WI38 (cell line): ENCODE results near the gene CHST2.

Source experiments
- H3K4me3 ChIP-seq: 2 replicates; pipeline ENCODE4 v1.5.1; 2011; ENCODE audit warnings: low read depth, mild to moderate bottlenecking, control low read depth, low read length
- CTCF ChIP-seq: IDR thresholded peaks from 2 replicates; pipeline ENCODE4 v1.5.1; 2012; ENCODE audit warnings: low read depth, mild to moderate bottlenecking, control low read depth, low read length

CHST2 gene

GRCh38 chr3:143120716-143121240 is 1.2 kb downstream of the CHST2 start:
- H3K4me3 ChIP-seq = peak overlapping the region; percentile 74
- TF ChIP-seq CTCF = no peak

GRCh38 chr3:143121241-143122088 is 1.9 kb downstream of the CHST2 start:
- 0 out of 2 replicates have a peak, but pooled peaks have one; percentile 14 for TF ChIP-seq CTCF
- peak overlapping the region; percentile 74 for H3K4me3 ChIP-seq

GRCh38 chr3:143122089-143122430 is 2.5 kb downstream of the CHST2 start:
- no peak overlapping the region for H3K4me3 ChIP-seq
- no peak for TF ChIP-seq CTCF

GRCh38 chr3:143122608-143123352 is 3.2 kb downstream of the CHST2 start:
- TF ChIP-seq CTCF = no peak
- no peak overlapping the region for H3K4me3 ChIP-seq

GRCh38 chr3:143123353-143123984 is 3.9 kb downstream of the CHST2 start:
- TF ChIP-seq CTCF = no peak
- no peak overlapping the region for H3K4me3 ChIP-seq

GRCh38 chr3:143124601-143125520 is 5.3 kb downstream of the CHST2 start:
- H3K4me3 ChIP-seq = 0 out of 2 replicates have a peak overlapping the region, but pooled peaks have one; percentile 28
- no peak for TF ChIP-seq CTCF
